ENCODE measurements around the gene PPP2R5D.
"Not testable (repeated sequence)": the region's sequence is repeated elsewhere in the genome, so short reads cannot be mapped to it uniquely, and the experiment has no call there.

Gene PPP2R5D

DNA sequence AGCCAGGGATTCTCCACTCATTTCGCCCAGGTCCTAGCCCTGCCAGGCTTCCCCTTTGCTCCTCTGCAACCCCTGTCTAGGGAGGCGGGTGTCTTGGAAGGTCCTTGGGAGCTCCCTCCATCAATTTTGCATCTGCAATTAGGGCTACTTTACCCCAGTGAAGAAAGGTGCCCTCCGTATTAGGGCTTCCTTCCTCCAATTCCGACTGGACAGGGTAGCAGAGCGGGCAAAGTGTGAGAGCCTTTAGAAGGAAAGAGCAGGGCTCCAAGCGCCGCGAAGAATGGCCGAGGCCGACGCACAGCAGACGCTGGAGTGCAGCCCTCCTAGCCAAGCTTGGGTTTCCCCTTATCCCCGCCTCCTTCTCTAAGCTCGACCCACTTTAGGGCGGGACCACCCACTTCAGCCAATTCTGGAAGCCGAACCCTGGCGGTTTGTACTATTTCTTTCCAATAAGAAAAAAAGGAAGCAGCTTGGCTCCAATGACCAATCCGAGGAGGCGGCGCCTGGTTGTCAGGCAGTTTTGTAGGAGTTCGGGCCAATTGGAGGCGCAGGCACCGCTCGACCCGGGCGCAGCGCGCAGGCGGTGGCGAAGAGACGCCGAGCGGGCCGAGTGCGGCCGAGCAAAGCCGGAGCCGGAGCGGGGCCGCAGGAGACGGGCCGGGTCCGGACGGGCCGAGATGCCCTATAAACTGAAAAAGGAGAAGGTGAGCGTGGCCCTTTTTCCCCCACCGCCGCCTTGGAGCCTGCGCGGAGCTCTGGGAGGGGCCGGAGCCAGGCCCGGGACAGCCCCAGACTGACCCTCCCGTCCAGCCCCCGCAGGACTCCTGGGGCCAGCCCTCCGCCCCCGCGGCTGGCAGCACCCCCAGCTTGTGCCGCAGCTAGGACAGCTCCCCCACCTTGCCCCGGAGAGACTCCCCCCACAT is at the start of gene PPP2R5D:
PPP2R5D (plus strand) TSS at position 570 of the 923 bp plus-strand sequence; CDS start at position 678, 108 bp downstream.
- DNase-seq: peak; percentile 51 to 99 (median 96)

DNA sequence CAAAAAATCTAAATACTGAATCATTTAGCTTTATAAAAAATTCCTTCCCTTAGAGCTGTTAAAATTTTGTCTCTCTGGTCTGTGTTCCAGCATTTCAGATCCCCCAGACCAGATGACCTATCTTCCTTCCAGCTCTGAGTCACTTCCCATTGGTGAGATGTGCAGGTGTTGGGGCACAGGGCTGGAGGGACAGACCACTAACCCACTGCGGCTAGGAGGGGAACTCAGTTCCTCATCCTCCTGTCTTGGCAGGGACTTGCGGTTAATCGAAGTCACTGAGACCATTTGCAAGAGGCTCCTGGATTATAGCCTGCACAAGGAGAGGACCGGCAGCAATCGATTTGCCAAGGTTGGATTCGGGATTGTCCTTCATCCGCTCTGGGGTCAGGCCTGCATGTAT is 49.0 kb upstream of the PPP2R5D start:
- no peak for DNase-seq

- DNase-seq: no peak
Observed at GRCh38 chr6:42936398-42936797, 48.0 kb upstream of the PPP2R5D start.

GRCh38 chr6:42937548-42938427 is 46.6 kb upstream of the PPP2R5D start:
- DNase-seq: no peak

GRCh38 chr6:42938428-42938796 is 46.0 kb upstream of the PPP2R5D start:
- no peak for DNase-seq

- no peak for DNase-seq
Observed at GRCh38 chr6:42938987-42939809, 45.2 kb upstream of the PPP2R5D start.

DNA sequence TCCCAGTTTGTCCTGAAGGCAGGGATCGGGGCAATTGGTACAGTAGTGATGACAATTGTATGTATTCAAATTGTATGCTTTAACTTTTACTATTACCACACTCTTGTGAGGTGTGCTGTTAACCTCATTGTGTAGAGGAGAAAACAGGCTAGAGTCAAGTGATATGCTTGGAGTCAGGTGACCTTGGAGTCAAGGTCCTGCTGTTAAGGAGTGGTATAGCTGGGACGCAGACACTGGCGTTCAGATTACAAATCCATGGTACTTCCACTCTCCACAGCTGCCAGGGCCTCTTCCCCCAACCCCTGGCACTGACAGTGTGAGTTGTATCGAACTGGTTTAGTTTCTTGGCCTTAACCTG is 44.6 kb upstream of the PPP2R5D start:
- DNase-seq: no peak

DNA sequence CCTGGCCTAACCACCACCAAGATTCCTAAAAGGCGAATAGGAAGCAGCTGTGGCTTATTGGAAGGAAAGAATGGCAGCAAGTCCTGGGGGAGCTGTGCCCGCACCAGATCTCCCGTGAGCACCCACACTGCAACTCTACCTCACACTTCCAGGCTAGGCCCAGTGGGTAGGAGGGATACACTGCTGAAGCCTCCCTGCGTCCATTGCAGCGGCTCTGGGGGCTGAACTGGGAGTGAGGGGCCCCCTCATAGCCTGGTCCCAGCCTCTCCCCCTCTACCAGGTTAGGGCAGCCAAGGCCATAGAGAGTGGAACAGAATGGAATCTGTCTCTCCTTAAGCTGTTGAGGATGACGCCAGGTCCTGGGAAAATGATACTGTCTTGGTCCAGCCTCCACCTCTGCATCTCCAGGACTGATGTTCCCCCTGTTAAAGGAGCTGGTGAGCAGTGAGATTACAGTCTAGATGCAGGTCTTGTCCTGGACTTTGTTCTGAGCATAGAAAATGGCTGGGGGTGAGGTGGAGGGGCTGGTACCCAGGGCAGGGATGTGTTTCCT is 43.8 kb upstream of the PPP2R5D start:
- no peak for DNase-seq

- not testable (repeated sequence) for DNase-seq
Observed at GRCh38 chr6:42941356-42941755, 43.0 kb upstream of the PPP2R5D start.

DNA sequence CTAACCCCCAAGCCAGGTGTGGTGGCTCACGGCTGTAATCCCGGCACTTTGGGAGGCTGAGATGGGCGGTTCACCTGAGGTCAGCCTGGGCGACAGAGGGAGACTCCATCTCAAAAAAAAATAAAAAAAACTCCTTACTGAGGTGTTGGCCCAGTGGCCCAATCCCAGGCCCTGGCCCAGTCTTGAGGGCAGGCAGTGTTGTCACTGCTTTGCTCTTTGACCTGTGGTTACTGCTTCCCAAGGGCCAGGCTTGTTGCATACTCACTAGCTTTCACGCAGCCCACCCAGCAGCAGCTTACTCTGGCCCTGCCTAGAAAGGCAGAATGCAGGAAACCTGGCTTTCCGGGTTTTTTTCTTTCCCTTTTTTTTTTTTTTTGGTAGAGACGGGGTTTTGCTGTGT is 41.9 kb upstream of the PPP2R5D start:
- no peak for DNase-seq

GRCh38 chr6:42947950-42948349 is 36.4 kb upstream of the PPP2R5D start:
- no peak for DNase-seq

GRCh38 chr6:42952389-42952788 is 32.0 kb upstream of the PPP2R5D start:
- no peak for DNase-seq

- DNase-seq: not testable (repeated sequence)
Observed at GRCh38 chr6:42954405-42954804, 30.0 kb upstream of the PPP2R5D start.

DNA sequence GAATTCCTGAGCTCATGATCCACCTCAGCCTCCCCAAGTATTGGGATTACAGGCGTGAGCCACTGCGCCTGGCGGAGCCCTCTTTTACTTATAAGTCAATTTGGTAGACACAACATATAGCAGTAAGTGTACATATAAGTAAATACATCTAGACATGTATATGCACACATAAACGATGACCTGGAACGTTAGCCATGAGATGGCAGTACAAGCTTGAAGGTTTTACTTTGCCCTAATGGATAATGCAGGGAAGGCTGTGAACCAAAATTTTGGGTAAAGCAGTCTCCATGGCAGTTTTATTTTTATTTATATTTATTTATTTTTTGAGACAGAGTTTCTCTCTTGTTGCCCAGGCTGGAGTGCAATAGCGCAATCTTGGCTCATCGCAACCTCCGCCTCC is 26.2 kb upstream of the PPP2R5D start:
- DNase-seq: no peak

DNA sequence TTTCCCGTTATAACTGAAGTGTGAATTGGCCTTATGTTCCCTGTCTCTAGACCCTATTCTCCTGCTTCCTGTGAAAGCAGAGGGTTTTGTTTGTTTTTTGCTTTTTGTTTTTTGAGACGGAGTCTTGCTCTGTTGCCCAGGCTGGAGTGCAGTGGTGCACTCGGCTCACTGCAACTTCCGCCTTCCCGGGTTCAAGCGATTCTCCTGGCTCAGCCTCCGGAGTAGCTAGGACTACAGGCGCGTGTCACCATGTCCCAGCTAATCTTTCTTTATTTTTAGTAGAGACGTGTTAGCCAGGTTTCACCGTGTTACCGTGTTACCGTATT is 24.5 kb upstream of the PPP2R5D start:
- DNase-seq: no peak

GRCh38 chr6:42960243-42961019 is 23.9 kb upstream of the PPP2R5D start, which contains the start of gene GNMT:
TSS of gene GNMT (plus strand) at chr6:42960754. CDS start at chr6:42960768, 14 bp downstream.
- peak in 9 of 56 donors; percentile 4 to 33 (median 14) for DNase-seq

DNA sequence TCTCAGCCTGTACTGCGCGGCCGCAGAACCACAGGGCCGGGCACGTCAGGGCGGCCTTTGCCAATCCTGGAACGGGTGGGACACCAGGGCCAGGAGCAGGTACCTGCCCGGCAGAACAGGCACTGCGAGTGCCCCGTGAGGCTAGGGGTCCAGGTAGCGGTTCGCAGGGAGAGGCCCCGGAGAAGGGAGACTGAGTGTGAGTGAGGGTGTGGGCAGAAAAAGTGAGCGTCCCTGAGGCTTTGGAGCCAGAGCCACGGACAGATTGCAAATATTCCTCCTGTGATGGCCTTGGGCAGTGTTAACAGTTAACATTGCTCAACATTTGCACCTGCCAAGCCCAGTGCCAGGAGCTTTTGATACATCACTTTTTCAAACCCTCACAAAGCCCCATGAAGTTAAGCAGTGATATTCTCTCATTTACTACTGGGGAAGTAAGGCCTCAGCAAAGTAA is 23.3 kb upstream of the PPP2R5D start:
- DNase-seq: no peak

DNA sequence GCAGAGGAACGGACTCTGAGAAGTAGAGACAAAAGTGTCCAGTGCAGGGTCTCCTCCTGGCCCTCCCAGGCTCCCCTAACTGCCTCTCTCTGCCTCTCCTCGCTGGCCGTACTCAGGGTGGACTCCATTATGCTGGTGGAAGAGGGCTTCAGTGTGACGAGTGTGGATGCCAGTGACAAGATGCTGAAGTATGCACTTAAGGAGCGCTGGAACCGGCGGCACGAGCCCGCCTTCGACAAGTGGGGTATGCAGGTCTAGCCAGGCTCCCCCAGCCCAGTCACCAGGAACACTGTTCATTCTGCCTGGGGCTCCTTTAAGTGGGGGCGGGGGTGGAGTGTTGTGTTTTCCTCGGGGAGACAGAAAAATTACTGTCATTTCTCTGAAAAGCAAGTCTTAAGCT is 22.3 kb upstream of the PPP2R5D start:
- peak in 1 of 56 donors; percentile 25 for DNase-seq

DNA sequence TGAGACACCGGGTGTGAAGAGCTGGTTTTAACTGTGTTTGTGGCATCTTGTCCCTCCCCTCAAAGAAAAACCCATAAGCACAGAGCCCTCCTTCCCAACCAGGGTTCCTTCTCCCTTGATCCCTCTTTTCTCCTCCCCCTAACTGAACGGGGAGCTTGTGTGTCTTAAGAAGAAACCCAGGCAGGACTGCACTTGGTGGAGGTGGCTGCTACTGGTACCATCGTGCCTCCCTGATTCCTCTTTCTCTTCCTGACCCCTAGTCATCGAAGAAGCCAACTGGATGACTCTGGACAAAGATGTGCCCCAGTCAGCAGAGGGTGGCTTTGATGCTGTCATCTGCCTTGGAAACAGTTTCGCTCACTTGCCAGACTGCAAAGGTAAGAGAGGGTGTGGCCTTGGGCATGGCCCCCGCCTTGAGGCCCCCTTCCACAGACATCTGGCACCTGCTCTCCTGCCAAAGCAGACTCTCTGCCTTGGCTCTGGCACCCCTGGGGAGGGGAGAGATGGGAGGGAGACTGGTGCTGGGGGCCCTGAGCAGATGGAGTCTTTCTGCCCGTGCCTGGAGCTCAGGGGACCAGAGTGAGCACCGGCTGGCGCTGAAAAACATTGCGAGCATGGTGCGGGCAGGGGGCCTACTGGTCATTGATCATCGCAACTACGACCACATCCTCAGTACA is 21.7 kb upstream of the PPP2R5D start:
- no peak for DNase-seq

Measured in amygdala (tissue), 56 donors.